H1 (cell line): ENCODE data around the gene LTBP1. TPM values are rescaled to one million over a fixed set of nuclear protein-coding genes. Genes with fewer than 3 reads are reported as not detected.

Experiments
- CBX5 ChIP-seq: fragments of 300-800, 300-1000 bp; sonication (generic); IDR thresholded peaks from 2 replicates; pipeline ENCODE4 v1.7.1; 2016; ENCODE audit warnings: antibody characterized with exemption, low read length, low read depth
- polyA plus RNA-seq, 7 experiments: library from polyadenylated mRNA; depleted of rRNA in 3 of 7; stranded (reverse) in 5 of 7; unstranded in 2 of 7; fragments of >200 nt in 5 of 7; fragments of 200-250 nt in 2 of 7; gene quantifications; 1 replicate in 5 of 7; 2 replicates in 1 of 7; 4 replicates in 1 of 7; pipeline versions ENCODE4 v1.2.1 to v1.2.3, GENCODE V29; 2011 to 2013; ENCODE audit warnings: missing spikeins in 2 of 7, mixed read lengths in 2 of 7
- total RNA-seq: library from RNA; stranded (reverse); fragmentation: NEBNext Ultra II Directional; extraction: Animal tissue kit (Norgen Biotek cat#: 25700); gene quantifications from 2 replicates; pipeline ENCODE4 v1.2.1, GENCODE V29; 2021

LTBP1 gene
- total and polyA plus RNA-seq, 2 of the 8 experiments (the other 6 are each of a cell fraction or from before 2014, with no cell fraction given), result 15.4 to 24.7 TPM

- TF ChIP-seq CBX5, result no peak
- TF ChIP-seq, all 59 proteins: peak for 0
These were observed 91.5 kb downstream of the LTBP1 start (continued) for GRCh38 chr2:33038230-33038629.
